Neural crest cell (in vitro differentiated cells): Measurements from ENCODE around the gene SOWAHA. TPM values are rescaled to one million over a fixed set of nuclear protein-coding genes. Genes with fewer than 3 reads are reported as not detected.

Experiments used
- DNase-seq: peaks from one replicate; pipeline ENCODE4 v3.0.0; 2021; ENCODE audit warnings: low read depth, mixed read lengths, low spot score
- H3K27ac Mint-ChIP-seq: one replicate; pipeline ENCODE4 v1.8.0; 2021; ENCODE audit warnings: mild to moderate bottlenecking, mixed read lengths; ENCODE audit not compliant: unreplicated experiment
- H3K27me3 Mint-ChIP-seq: 2 replicates; pipeline ENCODE4 v1.8.0; 2021; ENCODE audit warnings: low read depth, mild to moderate bottlenecking, mixed read lengths
- H3K36me3 Mint-ChIP-seq: 2 replicates; pipeline ENCODE4 v1.8.0; 2021; ENCODE audit warnings: low read depth, mild to moderate bottlenecking, mixed read lengths
- H3K4me1 Mint-ChIP-seq: 2 replicates; pipeline ENCODE4 v1.8.0; 2021; ENCODE audit warnings: mixed read lengths
- H3K4me3 Mint-ChIP-seq: one replicate; pipeline ENCODE4 v1.8.0; 2021; ENCODE audit warnings: mild to moderate bottlenecking, mixed read lengths
- H3K9me3 Mint-ChIP-seq: 2 replicates; pipeline ENCODE4 v1.8.0; 2021; ENCODE audit warnings: mixed read lengths
- total RNA-seq: library from RNA; stranded (reverse); gene quantifications from 2 replicates; pipeline ENCODE4 v1.2.1, GENCODE V29; 2021
- TF ChIP-seq, protein P1 (sequence below): fragments of 200-600 bp; sonication (generic); conservative IDR thresholded peaks from 2 replicates; pipeline ENCODE4 v1.5.0; 2021; ENCODE audit warnings: antibody characterized with exemption, mild to moderate bottlenecking

SOWAHA gene
- total RNA-seq, 1 donor from 2014 or later = not detected

DNA sequence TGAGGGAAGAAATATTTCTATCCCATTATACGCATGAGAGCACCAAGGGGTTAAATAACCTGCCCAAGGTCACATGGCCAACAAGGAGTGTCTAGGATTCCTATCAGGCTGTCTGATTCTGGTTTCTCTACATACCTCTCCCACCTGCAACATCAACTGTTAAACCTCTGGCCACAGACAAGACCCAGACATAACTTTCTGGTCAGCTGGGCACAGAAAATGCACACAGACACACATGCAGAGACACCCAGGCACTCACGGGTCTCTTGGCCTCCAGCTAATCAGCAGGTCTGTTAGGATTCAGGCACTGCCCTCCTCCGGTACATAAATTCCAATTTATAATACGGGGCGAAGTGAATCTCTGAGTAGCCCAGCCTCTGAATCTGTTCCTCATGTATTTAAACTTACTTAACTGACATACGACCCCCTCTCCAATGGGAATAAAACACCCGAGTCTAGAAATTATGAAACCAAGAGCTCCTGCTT, 37.6 kb upstream of the SOWAHA start:
- H3K9me3 Mint-ChIP-seq = no peaks in the 10 kb centered on the region
- no peak for DNase-seq
- peaks cover 32% of the 10 kb centered on the region for H3K4me1 Mint-ChIP-seq
- no peaks in the 10 kb centered on the region for H3K36me3 Mint-ChIP-seq
- H3K27ac Mint-ChIP-seq = no peak overlapping the region
- peak overlapping the region; percentile 92 for H3K4me3 Mint-ChIP-seq
- TF ChIP-seq, protein P1, sequence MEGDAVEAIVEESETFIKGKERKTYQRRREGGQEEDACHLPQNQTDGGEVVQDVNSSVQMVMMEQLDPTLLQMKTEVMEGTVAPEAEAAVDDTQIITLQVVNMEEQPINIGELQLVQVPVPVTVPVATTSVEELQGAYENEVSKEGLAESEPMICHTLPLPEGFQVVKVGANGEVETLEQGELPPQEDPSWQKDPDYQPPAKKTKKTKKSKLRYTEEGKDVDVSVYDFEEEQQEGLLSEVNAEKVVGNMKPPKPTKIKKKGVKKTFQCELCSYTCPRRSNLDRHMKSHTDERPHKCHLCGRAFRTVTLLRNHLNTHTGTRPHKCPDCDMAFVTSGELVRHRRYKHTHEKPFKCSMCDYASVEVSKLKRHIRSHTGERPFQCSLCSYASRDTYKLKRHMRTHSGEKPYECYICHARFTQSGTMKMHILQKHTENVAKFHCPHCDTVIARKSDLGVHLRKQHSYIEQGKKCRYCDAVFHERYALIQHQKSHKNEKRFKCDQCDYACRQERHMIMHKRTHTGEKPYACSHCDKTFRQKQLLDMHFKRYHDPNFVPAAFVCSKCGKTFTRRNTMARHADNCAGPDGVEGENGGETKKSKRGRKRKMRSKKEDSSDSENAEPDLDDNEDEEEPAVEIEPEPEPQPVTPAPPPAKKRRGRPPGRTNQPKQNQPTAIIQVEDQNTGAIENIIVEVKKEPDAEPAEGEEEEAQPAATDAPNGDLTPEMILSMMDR = no peak
- H3K27me3 Mint-ChIP-seq = peaks cover 20% of the 10 kb centered on the region

DNA sequence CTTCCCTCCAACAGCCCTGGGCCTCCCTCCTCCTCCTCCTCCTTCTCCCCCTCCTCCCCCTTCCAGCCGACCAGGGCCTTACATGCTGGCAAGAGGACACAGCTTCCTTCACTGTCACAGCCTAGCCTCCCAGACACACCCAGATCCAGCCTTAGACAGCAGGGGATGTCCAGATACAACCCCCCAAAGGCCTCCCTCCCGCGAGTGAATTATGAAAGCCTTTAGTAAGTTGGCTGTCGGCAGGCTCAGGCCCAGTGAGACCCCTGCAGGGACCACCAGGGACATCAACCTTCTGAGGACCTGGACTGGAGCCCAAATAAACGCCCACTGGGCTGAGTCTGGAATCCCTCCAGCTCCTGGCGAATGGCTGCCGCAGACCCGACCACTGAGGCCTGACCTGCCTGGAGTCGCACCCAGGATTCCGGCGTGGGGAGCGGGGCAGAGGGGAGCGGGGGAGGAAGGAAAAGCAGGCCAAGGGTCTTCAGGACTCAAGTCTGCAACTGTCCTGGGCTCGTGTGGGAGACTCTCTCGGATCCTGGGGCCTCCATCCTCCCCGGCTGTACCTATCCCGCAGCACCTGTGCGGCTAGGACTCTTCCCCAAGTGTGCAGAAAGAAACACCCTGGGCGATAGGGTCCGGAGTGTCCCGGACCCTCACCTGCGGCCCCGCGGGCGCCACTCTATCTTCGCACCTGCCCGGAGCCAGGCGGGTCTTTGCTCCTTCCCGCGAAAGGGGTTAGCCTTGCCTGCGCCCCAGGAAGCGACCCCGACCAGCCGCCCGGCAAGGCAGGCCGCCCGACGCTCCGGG, 36.8 kb upstream of the SOWAHA start:
- peak; percentile 36 for DNase-seq
- TF ChIP-seq, protein P1 = no peak
- Mint-ChIP-seq H3K4me1 (peaks cover 26% of the 10 kb centered on the region), H3K36me3 (no peaks in the 10 kb centered on the region), H3K27ac (no peak overlapping the region), H3K9me3 (no peaks in the 10 kb centered on the region), H3K27me3 (peaks cover 24% of the 10 kb centered on the region), H3K4me3 (peak overlapping the region; percentile 92)

DNA sequence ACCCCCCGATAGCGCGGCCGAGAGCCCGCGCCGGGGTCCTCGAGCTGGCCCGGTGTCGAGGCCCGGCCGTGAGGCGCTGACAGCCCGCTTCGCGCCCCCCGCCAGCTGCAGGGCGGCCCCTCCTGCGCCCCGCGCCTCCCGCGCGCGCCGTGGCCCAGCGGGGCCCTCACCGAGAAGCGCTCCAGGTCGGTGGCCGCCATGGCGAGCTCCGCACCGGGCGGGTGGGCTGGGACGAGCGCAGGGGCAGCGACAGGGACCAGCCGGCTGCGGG, 36.2 kb upstream of the SOWAHA start:
- Mint-ChIP-seq H3K9me3 (no peaks in the 10 kb centered on the region), H3K4me1 (peaks cover 26% of the 10 kb centered on the region), H3K27ac (no peak overlapping the region), H3K27me3 (peaks cover 29% of the 10 kb centered on the region), H3K36me3 (no peaks in the 10 kb centered on the region), H3K4me3 (no peak overlapping the region)
- DNase-seq = no peak
- TF ChIP-seq, protein P1 = no peak

DNA sequence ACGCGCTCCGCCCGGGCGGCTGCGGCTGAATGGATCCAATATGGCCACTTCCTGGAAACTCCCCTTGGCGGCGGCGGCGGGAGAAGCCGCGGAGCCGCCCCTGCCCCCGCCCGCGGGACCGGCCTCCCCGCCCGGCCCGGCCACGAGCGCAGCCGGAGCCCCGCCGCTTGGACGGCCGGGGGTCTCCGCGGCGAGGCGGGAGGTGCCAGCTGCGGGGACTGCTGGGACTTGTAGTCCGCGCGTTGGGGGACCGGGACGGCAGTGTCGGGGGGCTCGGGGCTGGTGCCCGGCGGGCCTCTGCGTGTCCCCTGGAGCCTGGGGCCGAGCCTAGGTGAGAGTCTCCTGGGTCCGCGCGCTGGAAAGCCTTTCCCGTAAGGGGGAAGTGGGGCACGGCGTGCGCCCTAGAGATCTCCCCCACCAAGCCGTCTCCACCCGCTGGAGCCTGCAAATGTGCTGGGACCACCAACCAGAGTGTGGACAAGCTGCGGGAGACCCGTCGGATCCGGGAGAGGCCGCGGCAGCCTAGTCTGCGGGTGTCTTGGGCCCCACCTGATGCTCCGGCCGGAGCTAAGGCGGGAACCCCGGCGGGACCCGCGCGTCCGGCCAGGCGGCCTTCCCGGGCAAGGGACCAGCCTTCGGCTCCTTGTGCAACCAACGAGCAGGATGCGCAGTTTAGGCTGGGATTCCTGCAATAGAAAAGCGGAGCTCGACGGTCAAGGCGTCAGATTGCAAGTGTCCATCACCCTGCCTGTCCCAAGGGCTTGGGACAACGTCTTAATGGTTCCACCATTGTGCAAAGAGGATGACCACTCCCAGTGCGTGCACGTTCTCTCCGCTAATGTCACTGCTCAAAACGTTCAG, 35.7 kb upstream of the SOWAHA start, which contains the start of gene SEPTIN8:
Gene SEPTIN8, minus strand, starts transcription at position 31 of the 861 bp plus-strand sequence. CDS start 102 bp downstream, outside the sequence.
- Mint-ChIP-seq H3K9me3 (no peaks in the 10 kb centered on the region), H3K27me3 (peaks cover 35% of the 10 kb centered on the region), H3K4me3 (peak within 1 kb of the TSS; percentile 92), H3K27ac (no peak within 1 kb of the TSS), H3K36me3 (no peaks in the 10 kb centered on the region), H3K4me1 (peaks cover 21% of the 10 kb centered on the region)
- TF ChIP-seq, protein P1 = peak; percentile 15
- peak; percentile 47 for DNase-seq

DNA sequence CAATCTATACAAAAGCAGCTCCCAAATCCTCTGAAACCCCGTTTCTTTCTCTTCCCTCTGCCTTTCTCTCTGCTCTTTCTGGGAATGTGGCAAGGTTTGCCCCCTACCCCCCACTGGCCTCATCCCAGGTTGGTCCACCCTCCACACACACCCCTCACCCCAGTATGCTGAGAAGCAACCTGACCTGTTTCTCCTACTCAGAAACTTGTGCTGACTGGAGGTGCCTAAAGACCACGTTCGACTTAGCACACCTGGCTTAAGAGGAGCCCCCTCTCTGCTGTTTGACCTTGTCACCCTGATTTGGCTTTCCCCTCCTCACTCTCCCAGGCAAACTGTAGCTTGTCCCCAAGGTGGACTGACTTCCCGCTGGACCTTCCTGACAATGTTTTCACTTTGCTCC, 35.0 kb upstream of the SOWAHA start:
- H3K27ac Mint-ChIP-seq = no peak overlapping the region
- H3K27me3 Mint-ChIP-seq = peaks cover 35% of the 10 kb centered on the region
- DNase-seq = no peak
- no peaks in the 10 kb centered on the region for H3K36me3 Mint-ChIP-seq
- TF ChIP-seq, protein P1 = no peak
- H3K4me3 Mint-ChIP-seq = peak overlapping the region; percentile 84
- no peaks in the 10 kb centered on the region for H3K9me3 Mint-ChIP-seq
- peaks cover 20% of the 10 kb centered on the region for H3K4me1 Mint-ChIP-seq
